Mucosa of stomach (tissue), 1 donor: ENCODE measurements around the gene TMC1.

Source experiments
- H3K27me3 ChIP-seq: one replicate; pipeline ENCODE4 v1.7.0; 2013; ENCODE audit warnings: mild to moderate bottlenecking, low read length; ENCODE audit not compliant: control insufficient read depth, insufficient read depth
- H3K36me3 ChIP-seq: one replicate; pipeline ENCODE4 v1.7.0; 2013; ENCODE audit warnings: low read length; ENCODE audit not compliant: control insufficient read depth, insufficient read depth
- H3K4me1 ChIP-seq: one replicate; pipeline ENCODE4 v1.7.0; 2013; ENCODE audit warnings: mild to moderate bottlenecking, low read length; ENCODE audit not compliant: control insufficient read depth, insufficient read depth
- H3K4me3 ChIP-seq: one replicate; pipeline ENCODE4 v1.7.0; 2013; ENCODE audit warnings: low read length
- H3K9ac ChIP-seq: one replicate; pipeline ENCODE4 v1.7.0; 2013; ENCODE audit warnings: mild to moderate bottlenecking, low read length, moderate library complexity
- H3K9me3 ChIP-seq: one replicate; pipeline ENCODE4 v1.7.0; 2013; ENCODE audit warnings: mild to moderate bottlenecking, low read length, moderate library complexity; ENCODE audit not compliant: control insufficient read depth
- donor health status: Pancreatic carcinoma.

Gene TMC1

DNA sequence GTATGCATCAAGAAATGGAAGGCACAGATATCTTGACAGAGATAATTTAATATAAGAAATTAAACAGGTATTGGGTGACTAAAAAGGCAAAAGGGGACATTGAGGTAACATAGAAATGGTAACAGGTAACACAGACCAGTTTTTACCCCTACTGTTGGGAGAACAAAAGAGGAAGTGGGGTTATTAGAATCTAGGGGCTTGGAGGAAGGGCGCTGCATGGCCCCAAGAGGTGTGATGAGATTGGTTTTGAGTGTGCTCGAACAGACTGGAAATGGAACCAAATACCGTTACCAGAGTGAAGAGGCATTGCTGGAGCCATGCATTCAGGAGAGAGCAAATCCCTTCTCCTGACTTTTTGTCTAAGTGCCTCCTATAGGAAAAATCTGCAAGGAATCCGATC lies 237.5 kb downstream of the TMC1 start:
- Histone ChIP-seq H3K9me3 (no peaks in the 10 kb centered on the region), H3K36me3 (no peaks in the 10 kb centered on the region), H3K4me1 (no peaks in the 10 kb centered on the region), H3K4me3 (no peak overlapping the region), H3K27me3 (no peaks in the 10 kb centered on the region), H3K9ac (no peak overlapping the region)

DNA sequence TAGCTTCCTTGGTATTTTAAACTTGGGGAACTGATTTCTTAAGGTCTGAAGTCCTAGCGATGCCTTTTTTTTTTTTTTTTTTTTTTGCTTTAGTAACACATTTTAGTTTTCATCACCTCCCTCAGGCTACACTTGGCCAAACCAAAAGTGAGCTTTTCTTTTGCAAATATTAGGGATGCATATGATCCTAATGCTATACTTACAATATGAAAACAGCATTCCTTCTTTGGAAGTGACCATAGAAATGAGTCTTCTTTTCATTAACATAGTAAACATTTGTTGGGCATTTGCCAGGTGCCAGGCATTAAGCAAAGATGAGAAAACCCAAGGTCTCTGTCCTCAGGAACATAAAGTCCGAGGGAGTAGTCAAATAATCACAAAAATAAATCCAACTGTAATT lies 241.6 kb downstream of the TMC1 start:
- Histone ChIP-seq H3K27me3 (no peaks in the 10 kb centered on the region), H3K9ac (no peak overlapping the region), H3K36me3 (no peaks in the 10 kb centered on the region), H3K9me3 (no peaks in the 10 kb centered on the region), H3K4me1 (no peaks in the 10 kb centered on the region), H3K4me3 (no peak overlapping the region)

DNA sequence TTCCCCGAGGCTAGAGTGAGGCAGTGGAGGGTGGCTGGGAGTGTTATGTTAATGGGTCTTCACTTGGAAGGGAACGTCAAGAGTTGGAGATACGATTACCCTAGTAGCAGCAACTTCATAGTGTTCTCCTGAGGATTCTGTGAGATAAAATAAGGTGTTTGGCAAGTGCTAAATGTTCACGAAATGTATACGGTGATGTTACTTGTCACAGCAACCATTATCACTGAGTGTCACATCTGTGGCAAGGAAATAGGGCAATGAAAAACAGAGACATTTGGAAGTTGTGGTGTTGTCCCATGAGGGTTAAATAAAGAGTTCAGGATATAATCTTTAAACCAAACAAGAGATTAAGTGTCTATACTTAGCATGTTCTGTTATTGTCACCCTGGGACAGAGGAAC lies 248.1 kb downstream of the TMC1 start:
- Histone ChIP-seq H3K4me3 (no peak overlapping the region), H3K9ac (no peak overlapping the region), H3K9me3 (no peaks in the 10 kb centered on the region), H3K27me3 (no peaks in the 10 kb centered on the region), H3K4me1 (no peaks in the 10 kb centered on the region), H3K36me3 (no peaks in the 10 kb centered on the region)

DNA sequence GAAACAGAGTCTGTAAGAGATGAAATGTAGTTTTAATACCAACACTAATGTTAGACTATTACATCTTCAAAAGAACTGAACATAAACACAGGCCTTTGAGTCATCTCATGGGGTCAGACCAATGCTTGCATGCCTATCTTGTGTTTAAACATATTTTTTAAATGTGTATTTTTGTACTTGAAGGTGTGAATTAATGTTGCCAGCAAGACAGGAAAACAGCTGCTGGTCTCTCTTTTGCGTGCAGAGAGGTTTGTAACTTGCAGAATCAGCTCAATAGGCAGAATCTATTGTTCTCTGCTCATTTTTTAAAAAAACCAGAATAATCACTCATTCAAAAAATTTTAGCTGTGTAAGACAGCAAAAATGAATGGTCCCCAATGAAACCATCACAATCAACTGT lies 251.3 kb downstream of the TMC1 start:
- no peaks in the 10 kb centered on the region for H3K9me3 ChIP-seq
- no peak overlapping the region for H3K4me3 ChIP-seq
- H3K27me3 ChIP-seq, result no peaks in the 10 kb centered on the region
- no peaks in the 10 kb centered on the region for H3K36me3 ChIP-seq
- H3K9ac ChIP-seq, result no peak overlapping the region
- no peaks in the 10 kb centered on the region for H3K4me1 ChIP-seq

DNA sequence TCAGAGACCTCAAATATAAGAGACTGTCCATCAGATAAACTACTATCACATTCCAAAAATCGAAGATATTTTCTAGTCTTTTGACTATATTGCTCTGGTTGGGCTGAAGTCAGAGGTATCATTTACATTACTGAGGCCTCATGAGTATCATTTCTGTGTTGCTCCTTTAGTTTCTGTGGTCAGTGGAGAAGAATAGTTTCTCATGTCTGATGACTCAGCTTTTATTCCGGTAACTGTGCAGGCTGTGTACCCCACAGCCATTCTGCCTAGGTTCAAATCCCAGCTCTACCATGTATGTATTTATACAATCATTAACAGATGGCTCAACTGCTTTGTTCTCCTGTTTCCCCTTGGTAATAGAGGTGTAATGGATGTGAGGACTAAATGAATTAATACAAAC lies 252.2 kb downstream of the TMC1 start:
- Histone ChIP-seq H3K9me3 (no peaks in the 10 kb centered on the region), H3K9ac (no peak overlapping the region), H3K4me1 (no peaks in the 10 kb centered on the region), H3K4me3 (no peak overlapping the region), H3K36me3 (no peaks in the 10 kb centered on the region), H3K27me3 (no peaks in the 10 kb centered on the region)

DNA sequence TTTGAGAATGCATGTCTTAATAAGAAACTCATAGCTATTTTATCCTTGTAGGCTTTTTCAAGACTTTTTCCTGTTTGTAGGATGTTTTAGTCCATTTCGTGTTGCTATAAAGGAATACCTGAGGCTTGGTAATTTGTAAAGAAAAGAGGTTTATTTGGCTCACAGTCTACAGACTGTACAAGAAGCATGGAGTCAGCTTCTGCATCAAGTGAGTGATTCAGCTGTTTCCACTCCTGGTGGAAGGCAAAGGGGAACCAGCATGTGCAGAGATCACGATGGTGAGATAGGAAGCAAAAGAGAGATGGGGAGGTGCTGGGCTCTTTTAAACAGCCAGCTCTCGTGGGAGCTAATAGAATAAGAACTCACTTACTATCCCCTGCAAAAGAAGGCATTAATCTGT lies 254.2 kb downstream of the TMC1 start:
- Histone ChIP-seq H3K9ac (no peak overlapping the region), H3K4me3 (no peak overlapping the region), H3K36me3 (no peaks in the 10 kb centered on the region), H3K4me1 (no peaks in the 10 kb centered on the region), H3K27me3 (no peaks in the 10 kb centered on the region), H3K9me3 (no peaks in the 10 kb centered on the region)

DNA sequence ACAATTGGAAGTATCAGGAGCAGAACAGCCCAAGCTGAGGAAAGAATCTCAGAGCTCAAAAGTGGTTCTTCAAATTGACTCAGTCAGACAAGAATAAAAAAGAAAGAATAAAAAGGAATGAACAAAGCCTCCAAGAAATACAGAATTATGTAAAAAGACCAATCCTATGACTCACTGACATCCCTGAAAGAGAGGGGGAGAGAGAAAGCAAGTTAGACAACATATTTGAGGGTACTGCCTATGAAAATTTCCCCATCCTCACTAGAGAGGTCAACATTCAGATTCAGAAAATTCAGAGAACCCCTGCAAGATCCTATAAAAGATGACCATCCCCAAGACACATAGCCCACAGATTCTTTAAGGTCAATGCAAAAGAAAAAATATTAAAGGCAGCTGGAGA lies 258.2 kb downstream of the TMC1 start:
- no peaks in the 10 kb centered on the region for H3K27me3 ChIP-seq

DNA sequence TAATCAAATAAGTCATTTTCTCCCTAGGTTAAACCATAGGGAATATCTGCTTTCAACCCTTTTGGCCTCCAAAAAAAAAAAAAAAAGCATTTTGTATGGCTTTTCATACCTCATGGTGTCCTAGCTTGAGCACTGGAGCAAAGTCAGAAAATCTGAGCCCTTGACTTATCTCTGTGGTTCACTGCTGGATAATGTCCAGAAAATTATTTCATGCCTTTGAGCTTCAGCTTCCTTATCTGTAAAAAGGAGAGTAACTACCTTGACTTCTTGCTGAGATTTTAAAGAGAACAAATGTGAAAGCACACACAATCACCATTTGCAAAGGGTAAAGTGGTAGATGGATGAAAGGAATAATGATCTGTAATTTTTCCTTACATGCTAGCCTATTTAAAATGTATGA lies 265.5 kb downstream of the TMC1 start:
- Histone ChIP-seq H3K36me3 (no peaks in the 10 kb centered on the region), H3K9ac (no peak overlapping the region), H3K27me3 (no peaks in the 10 kb centered on the region), H3K9me3 (no peaks in the 10 kb centered on the region), H3K4me3 (no peak overlapping the region), H3K4me1 (no peaks in the 10 kb centered on the region)

More for the DNA sequence above, 258.2 kb downstream of the TMC1 start:
- no peak overlapping the region for H3K9ac ChIP-seq
- no peak overlapping the region for H3K4me3 ChIP-seq
- H3K36me3 ChIP-seq, result no peaks in the 10 kb centered on the region
- no peaks in the 10 kb centered on the region for H3K4me1 ChIP-seq
- H3K9me3 ChIP-seq, result no peaks in the 10 kb centered on the region

DNA sequence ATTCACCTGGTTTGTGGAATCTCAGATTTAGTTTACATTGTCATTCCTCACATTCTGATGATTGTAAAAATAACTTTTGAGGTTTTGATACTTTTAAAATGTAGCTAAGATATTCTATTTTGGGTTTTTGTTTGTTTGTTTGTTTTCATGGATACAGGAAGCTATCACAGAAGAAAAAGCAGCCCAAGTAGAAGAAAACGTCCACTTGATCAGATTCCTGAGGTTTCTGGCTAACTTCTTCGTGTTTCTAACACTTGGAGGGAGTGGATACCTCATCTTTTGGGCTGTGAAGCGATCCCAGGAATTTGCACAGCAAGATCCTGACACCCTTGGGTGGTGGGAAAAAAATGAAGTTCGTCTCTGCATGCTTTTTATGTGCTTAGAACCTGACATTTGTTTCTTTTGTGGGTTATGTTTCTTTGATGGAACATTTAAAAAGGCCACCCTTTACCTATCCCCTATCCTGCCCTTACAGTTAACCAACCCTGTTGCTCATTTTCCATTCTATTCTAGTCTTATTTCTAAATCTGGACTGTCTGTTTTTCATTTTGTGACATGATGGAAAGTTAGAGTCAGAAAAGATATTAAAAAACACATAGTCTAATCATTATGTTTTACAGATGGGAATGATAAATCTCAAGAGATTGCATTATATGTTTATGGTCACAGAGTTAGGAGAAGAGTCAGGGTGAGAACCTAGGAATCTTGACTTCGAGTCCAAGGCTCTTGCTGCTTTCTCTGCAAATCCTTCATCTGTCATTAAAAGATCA lies 267.7 kb downstream of the TMC1 start:
- H3K4me3 ChIP-seq, result no peak overlapping the region
- no peak overlapping the region for H3K9ac ChIP-seq
- no peaks in the 10 kb centered on the region for H3K4me1 ChIP-seq
- no peaks in the 10 kb centered on the region for H3K27me3 ChIP-seq
- H3K9me3 ChIP-seq, result no peaks in the 10 kb centered on the region
- H3K36me3 ChIP-seq, result no peaks in the 10 kb centered on the region

DNA sequence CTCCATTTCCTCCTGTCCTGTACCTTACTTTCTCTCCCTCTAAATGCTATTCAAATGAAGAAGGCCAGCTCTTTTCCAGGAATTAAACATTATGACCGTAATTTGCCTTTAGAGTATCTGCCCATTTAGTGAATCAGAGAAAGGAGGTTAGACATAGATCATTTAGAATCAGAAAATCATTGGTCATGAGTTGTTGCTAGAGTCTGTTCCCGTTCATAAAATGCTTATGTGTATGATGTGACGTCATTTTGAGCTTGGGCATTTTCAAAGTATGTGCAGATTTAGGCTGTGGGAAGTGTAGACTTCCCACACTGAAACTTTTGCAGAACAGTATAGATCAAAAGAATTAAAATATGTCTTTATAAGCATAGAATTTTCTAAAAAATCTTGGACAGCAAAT lies 268.5 kb downstream of the TMC1 start:
- Histone ChIP-seq H3K9me3 (no peaks in the 10 kb centered on the region), H3K4me1 (no peaks in the 10 kb centered on the region), H3K4me3 (no peak overlapping the region), H3K36me3 (no peaks in the 10 kb centered on the region), H3K27me3 (no peaks in the 10 kb centered on the region), H3K9ac (no peak overlapping the region)

DNA sequence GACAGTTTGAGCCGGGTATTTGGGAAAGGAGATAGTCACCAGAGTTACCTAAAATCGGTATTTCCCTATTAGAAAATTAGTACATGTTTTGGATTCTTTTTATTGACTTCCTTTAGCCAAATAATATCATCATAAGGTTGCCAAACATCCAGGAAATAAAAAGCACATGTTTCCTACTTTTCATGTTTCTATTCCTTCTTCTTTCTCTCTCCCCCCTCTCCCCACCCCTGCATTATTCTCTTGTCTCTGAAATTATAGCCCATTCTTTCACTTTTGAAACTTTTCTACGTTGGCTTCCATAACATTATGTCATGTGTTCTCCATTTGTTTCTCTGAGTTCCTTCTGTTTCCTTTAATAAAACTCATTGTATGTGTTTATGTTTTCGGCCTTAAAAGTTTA lies 269.6 kb downstream of the TMC1 start:
- no peaks in the 10 kb centered on the region for H3K36me3 ChIP-seq
- H3K4me1 ChIP-seq, result no peaks in the 10 kb centered on the region
- H3K9ac ChIP-seq, result no peak overlapping the region
- no peaks in the 10 kb centered on the region for H3K9me3 ChIP-seq
- H3K27me3 ChIP-seq, result no peaks in the 10 kb centered on the region
- no peak overlapping the region for H3K4me3 ChIP-seq

DNA sequence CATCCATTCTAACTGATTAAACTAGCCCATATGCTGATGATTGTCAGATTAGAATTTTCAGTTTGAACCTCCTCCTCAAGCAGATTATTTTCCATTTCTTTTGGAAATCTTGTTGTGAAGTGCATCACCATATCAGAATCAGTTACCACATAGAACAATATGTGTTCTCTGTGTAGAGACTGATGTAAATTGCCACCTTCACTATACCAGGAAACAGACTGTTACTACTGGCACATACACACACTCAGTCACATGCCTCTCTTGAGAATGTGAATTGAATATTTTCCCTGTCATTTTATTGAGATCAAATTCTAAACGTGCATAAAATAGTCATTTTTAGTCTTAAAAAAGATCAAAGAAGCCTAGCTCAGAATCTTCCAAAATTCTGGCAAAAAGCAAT lies 270.0 kb downstream of the TMC1 start:
- H3K36me3 ChIP-seq, result no peaks in the 10 kb centered on the region
- H3K27me3 ChIP-seq, result no peaks in the 10 kb centered on the region
- H3K9me3 ChIP-seq, result no peaks in the 10 kb centered on the region
- no peak overlapping the region for H3K9ac ChIP-seq
- no peak overlapping the region for H3K4me3 ChIP-seq
- H3K4me1 ChIP-seq, result no peaks in the 10 kb centered on the region

DNA sequence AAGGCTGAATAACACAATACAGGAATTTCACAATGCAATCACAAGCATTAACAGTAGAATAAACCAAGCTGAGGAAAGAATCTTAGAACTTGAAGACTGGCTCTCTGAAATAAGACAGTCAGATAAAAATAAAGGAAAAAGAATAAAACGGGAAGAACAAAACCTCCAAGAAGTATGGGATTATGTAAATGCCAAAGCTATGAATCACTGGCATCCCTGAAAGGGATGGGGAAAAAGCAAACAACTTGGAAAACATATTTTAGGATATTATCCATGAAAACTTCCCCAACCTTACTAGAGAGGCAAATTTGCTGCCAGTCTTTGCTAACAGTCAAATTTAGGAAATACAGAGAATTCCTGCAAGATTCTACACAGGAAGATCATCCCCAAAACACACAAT lies 273.5 kb downstream of the TMC1 start:
- no peaks in the 10 kb centered on the region for H3K36me3 ChIP-seq
- H3K9me3 ChIP-seq, result no peaks in the 10 kb centered on the region
- H3K4me3 ChIP-seq, result no peak overlapping the region
- H3K27me3 ChIP-seq, result no peaks in the 10 kb centered on the region
- H3K4me1 ChIP-seq, result no peaks in the 10 kb centered on the region
- no peak overlapping the region for H3K9ac ChIP-seq
